Activated T-cell treated with anti-CD3 and anti-CD28 coated beads for 48 hours (primary cell): Measurements from ENCODE around the gene TMEM244.
"Not testable (repeated sequence)": the region's sequence is repeated elsewhere in the genome, so short reads cannot be mapped to it uniquely, and the experiment has no call there.

ENCODE experiments used
- DNase-seq: peaks from one replicate; pipeline ENCODE4 v3.0.0-alpha.2; 2020; ENCODE audit warnings: low read depth

The TMEM244 gene, protein sequence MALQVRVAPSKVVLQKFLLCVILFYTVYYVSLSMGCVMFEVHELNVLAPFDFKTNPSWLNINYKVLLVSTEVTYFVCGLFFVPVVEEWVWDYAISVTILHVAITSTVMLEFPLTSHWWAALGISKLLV

GRCh38 chr6:129860908-129861665 is at the start of gene TMEM244:
TSS of gene TMEM244 (minus strand) at chr6:129861315. CDS start at chr6:129861188, 127 bp downstream.
- DNase-seq = no peak

GRCh38 chr6:129908858-129909257 is 47.7 kb upstream of the TMEM244 start:
- DNase-seq = no peak

DNA sequence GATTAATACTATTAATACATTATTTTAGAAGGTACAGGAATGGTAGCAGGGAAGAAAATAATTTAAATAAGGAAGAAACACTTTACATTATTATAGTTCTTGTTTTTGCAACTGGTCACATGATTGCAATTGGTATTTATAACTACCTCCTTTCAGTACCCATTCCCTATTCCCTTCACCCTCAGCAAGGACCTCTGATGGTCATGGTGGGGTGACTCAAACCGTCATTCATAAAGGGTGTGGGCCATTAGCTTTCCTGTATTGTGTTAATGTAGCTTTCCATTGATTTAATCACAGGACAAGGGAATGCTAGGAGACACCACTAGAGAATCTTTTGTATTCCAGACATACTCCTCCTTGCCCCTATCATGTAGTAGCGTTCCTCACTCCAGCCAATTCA is 47.2 kb upstream of the TMEM244 start:
- DNase-seq = no peak

- DNase-seq = no peak
These were observed 45.5 kb upstream of the TMEM244 start for GRCh38 chr6:129906515-129907077.

- no peak for DNase-seq
These were observed 42.0 kb upstream of the TMEM244 start for GRCh38 chr6:129903082-129903481.

DNA sequence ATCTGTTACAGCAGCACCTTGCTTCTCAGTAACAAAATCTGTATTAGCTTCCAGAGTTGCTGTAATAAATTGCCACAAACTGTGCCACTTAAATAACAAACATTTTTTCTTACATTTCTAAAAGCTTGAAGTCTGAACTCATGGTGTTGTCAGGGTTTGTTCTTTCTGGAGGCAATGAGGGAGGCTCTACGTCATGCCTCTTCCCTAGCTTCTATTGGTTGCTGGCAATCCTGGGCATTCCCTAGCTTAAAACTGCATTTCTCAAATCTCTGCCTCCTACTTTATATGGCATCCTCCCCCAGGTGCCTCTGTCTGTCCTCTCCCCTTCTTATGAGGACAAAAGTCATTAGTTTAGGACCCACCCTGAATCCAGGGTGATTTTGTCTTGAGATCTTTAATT is 41.6 kb upstream of the TMEM244 start:
- no peak for DNase-seq

DNA sequence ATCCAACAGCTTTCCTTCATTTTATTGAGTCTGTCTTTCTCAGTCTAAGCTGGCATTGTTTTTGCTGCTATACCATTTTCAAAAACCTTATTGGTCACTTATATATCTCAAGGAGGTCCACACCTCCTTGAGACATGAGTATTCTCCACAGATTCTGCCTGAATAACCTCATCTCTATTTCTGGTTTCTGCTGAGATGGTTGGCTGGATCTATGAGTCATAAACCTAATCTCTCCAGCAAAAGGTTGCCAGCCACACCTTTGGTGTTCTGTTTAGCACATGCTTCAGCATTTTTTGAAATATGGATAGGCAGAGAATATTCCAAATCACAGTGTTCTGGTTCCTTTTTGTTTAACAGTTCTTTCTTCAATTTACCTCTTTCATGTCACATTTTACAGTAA is 40.8 kb upstream of the TMEM244 start:
- no peak for DNase-seq

DNA sequence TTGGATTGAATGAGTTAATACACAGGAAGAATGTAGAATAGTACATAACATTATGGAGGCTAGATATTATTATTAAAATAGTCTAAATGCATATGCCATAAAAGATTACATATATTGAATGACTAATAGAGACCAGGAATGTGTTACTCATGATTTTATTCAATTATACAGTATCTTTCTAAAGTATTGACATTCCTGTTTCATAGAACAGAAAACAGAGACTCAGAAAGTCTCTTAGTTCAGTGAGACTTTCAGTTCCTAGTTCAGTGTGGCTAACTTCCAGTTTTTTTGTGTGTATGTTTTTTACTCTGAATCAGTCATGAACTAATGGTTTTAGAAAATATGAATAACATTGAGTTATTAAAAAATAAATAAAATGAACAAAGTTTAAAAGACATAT is 34.6 kb upstream of the TMEM244 start:
- DNase-seq = no peak

DNA sequence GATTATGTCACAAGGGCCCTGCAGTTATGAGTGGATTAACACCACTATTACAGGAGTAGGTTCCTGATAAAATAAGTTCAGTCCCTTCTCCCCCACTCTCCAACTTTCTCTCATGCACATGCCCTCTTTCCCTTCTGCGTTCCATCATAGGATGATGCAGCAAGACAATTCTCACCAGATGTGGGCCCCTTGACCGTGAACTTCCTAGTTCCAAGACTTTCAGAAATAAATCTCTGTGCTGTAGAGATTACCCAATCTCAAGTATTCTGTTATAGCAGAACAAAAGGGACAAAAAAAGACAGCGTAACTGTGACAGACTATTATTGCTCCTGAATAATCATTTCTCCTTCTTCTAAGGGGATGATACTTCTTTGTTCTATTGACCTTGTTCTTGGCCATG is 33.8 kb upstream of the TMEM244 start:
- DNase-seq = no peak

DNA sequence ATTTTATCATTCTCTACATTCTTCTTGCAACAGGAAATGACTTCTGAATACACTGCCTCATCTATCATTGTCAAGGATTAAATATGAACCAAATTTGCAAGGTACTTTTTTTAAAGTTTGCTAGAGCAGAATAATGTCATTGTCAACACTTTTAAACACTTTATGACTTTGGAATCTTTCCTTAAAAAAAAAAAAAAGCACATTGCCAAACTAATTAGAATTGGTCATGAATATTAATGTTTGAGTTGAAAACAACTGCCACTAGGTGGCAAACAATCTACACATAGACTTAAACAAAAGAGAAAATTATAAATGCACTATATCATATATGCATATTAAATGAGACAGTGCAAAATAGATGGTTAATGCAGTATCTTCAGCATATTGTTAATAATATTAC is 32.5 kb upstream of the TMEM244 start:
- DNase-seq = no peak

DNA sequence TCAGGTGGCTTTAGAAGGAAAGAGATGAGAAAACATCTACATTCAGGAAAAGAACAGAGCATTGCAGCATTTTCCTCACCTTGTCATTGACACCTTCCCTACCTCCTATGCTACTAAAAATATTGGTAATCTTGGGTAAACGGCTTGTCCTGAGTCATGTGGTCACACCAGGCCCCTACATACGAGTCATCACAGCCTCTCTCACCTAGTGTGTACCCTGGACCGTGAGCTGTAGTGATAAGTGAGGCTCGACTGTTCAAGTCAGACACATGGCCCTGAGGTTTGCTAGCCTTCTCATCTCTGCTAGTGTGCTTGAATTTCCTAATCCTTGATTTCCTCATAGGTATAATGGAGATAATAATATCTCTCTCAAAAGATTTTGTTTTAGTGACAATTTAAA is 29.6 kb upstream of the TMEM244 start:
- no peak for DNase-seq

DNA sequence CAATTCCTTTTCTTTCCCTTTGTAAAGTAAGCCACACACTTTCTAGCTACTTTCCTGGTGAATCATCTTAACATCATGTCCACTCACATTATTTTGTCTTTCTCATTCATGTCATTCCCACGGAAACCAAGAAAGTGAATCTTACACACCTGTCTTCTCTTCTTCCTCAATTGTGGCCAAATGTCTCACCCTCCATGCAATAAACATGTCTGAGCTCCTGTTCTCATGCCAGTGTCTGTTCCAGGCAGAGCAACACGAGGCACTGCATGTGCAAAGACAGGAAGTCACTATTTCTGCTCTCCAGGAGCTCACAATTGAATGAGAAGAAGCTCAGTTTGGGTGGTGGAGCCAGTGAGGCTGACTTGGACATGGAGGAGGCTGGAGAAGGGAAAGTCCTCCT is 29.0 kb upstream of the TMEM244 start:
- DNase-seq = no peak

GRCh38 chr6:129889580-129889979 is 28.5 kb upstream of the TMEM244 start:
- DNase-seq = no peak

DNA sequence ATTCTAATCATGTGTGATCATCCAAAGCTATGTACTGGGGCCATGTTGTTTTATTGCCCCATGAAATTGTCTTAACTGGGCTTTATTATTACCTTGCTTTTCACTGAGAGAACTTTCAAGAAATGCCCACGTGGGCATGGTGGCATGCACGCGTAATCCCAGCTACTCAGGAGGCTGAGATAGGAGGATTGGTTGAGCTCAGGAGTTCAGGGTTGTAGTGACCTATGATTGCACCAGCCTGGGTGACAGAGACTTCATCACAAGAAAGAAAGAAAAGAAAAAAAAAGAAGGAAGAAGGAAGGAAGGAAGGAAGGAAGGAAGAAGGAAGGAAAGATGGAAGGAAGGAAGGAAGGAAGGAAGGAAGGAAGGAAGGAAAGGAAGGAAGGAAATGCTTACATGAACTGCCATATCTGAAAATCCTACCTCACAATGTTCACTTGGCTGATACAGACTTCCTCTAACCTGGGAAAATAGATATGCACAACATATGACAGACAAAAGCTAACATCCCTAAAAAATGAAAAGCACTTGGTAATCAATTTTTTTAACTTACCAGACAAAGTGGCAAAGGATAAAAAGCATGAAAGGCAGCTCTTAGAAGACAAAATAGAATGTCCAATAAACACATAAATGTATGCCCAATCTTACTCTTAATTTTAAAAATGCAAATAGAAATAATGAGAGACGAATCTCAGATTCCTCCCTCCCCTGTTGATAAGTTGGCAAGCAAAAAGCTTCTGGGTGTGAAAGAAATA is 25.5 kb upstream of the TMEM244 start:
- DNase-seq = no peak

GRCh38 chr6:129884211-129884610 is 23.1 kb upstream of the TMEM244 start:
- no peak for DNase-seq

DNA sequence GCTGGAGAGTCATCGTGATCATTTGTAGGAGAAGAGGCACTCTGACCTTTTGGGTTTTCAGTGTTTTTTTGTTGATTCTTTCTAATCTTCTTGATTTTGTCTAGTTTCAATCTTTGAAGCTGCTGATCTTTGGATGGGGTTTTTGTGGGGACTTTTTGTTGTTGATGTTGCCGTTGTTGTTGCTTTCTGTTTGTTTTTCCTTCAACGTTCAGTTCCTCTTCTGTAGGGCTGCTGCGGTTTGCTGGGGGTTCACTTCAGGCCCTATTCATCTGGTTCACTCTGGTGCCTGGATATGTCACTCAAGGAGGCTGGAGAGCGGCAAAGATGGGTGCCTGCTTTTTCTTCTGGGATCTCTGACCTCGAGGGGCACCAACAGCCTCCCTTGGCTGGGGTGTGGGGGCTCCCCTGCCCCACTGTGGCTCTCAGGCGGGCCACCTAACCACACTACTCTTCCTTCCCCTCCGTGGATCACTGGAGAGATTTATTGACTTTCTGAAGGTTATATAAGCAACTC is 21.5 kb upstream of the TMEM244 start:
- no peak for DNase-seq

- DNase-seq = not testable (repeated sequence)
These were observed 16.8 kb upstream of the TMEM244 start for GRCh38 chr6:129877894-129878293.

DNA sequence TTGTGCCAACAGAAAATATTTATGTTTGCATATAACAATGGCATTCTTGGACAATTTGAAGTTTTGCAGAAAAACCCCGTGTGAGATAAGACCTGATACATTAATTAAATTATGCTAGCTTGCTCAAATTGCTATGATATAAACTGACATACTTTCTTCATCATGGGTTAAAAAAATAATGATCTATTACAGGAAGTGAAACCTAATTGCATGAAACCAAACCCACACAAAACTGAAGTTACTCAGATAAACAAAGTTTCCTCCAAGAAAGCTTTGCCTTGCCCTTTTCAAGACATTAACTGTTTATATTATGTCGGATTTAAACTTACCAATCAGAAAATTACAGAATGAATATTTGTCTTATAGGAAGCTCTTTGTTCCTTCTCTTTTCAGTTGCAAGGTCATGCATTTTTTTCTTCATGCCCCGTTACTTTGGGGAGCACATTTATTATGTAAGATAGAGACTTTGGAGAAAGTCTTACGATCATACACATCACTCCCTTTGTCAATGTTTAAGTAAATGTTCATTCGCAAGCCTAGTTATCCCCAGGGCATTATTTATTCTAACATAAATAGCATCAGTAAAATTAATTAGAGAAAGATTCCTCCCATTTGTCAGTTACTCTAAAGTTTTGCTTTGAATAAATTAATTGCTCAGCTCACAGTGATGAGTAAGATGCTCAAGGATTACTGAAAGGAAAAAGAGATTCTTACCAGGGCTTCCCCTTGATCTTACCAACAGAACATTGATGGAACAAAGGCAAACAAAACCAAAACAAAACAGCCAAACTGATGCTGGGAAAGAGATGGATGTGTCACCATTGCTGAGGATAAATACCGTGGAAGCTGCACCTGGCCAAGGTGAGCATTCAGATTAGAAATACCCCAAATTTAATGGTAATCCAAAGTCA is 14.8 kb upstream of the TMEM244 start:
- no peak for DNase-seq

DNA sequence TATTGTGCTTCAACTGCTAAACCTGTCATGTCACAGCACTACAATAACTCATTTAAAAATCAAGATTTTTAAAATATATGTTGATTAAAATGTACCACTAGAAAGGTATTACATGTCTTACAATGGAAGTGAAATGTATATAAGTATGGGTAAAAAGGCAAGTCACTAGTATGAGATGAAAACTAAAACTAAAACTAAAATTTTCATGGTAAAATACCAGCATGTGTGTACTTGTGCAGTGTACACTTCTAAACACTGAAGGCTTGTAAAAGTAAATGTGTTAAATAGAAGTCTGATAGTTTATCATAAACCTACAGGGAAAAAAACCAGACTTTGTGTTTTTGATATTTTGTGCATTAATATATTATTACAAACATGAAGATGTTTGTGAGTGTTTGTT is 13.7 kb upstream of the TMEM244 start:
- no peak for DNase-seq

- DNase-seq = no peak
These were observed 11.5 kb upstream of the TMEM244 start for GRCh38 chr6:129872586-129872985.

GRCh38 chr6:129871221-129871620 is 10.1 kb upstream of the TMEM244 start:
- no peak for DNase-seq

GRCh38 chr6:129867403-129867802 is 6.3 kb upstream of the TMEM244 start:
- no peak for DNase-seq
